SK-N-SH (cell line): ENCODE results near the gene ZNF221. TPM values are rescaled to one million over a fixed set of nuclear protein-coding genes. Genes with fewer than 3 reads are reported as not detected.

Source experiments
- CTCF ChIA-PET: fragments of 300-600, 350-600 bp; formaldehyde crosslinking; extraction: SDS; loops from one replicate; lab custom pipeline; 2021; lab: Yijun Ruan, JAX
- POLR2A ChIA-PET: fragments of 350-600 bp; sonication (Branson Sonifier 250); formaldehyde crosslinking; extraction: SDS; loops from one replicate; lab custom pipeline; 2020; ENCODE audit warnings: antibody characterized with exemption, inconsistent platforms; lab: Yijun Ruan, JAX
- DNase-seq: peaks from one replicate; pipeline ENCODE4 v3.0.0; 2012
- H2AFZ ChIP-seq: fragments of 200-600 bp; sonication (generic); 2 replicates; pipeline ENCODE4 v1.8.1; 2016; ENCODE audit warnings: antibody characterized with exemption, mild to moderate bottlenecking, low read depth
- H3F3A ChIP-seq: fragments of 200-600 bp; sonication (generic); replicated peaks from 2 replicates; pipeline ENCODE3; 2016; ENCODE audit warnings: antibody characterized with exemption, mild to moderate bottlenecking; ENCODE audit not compliant: insufficient read depth
- H3K27ac ChIP-seq, 2 experiments: fragments of 200-500 bp in 1 of 2; fragments of 200-600 bp in 1 of 2; sonication (Bioruptor generic) in 1 of 2; sonication (generic), shearing (Covaris generic) in 1 of 2; 2 replicates each; pipeline versions ENCODE4 v1.5.1 to v1.6.1; 2014 to 2016; ENCODE audit warnings: low read depth in 2 of 2, inconsistent platforms in 1 of 2, low read length in 1 of 2, mild to moderate bottlenecking in 1 of 2, mixed read lengths in 1 of 2
- H3K27me3 ChIP-seq: fragments of 200-600 bp; sonication (generic), shearing (Covaris generic); 2 replicates; pipeline ENCODE4 v1.6.1; 2016; ENCODE audit warnings: mixed run types; ENCODE audit not compliant: insufficient read depth
- H3K36me3 ChIP-seq, 2 experiments: fragments of 200-500 bp in 1 of 2; fragments of 200-600 bp in 1 of 2; sonication (Bioruptor generic) in 1 of 2; sonication (generic) in 1 of 2; replicated peaks in 1 of 2; 2 replicates each; pipeline versions ENCODE3 to v1.5.1; 2014 to 2016; ENCODE audit warnings: low read length in 1 of 2, mild to moderate bottlenecking in 1 of 2; ENCODE audit not compliant: insufficient read depth in 2 of 2, control insufficient read depth in 1 of 2
- H3K4me1 ChIP-seq, 2 experiments: fragments of 200-500 bp in 1 of 2; fragments of 200-600 bp in 1 of 2; sonication (Bioruptor generic) in 1 of 2; sonication (generic), shearing (Covaris generic) in 1 of 2; 2 replicates each; pipeline versions ENCODE4 v1.5.1 to v1.6.1; 2014 to 2016; ENCODE audit warnings: low read depth in 1 of 2, low read length in 1 of 2, mixed run types in 1 of 2; ENCODE audit not compliant: insufficient read depth in 2 of 2, control insufficient read depth in 1 of 2
- H3K4me2 ChIP-seq: fragments of 200-600 bp; sonication (generic), shearing (Covaris generic); 2 replicates; pipeline ENCODE4 v1.6.1; 2017; ENCODE audit warnings: mixed run types
- H3K4me3 ChIP-seq, 2 experiments: fragments of 200-500 bp in 1 of 2; fragments of 200-600 bp in 1 of 2; sonication (Bioruptor generic) in 1 of 2; sonication (generic), shearing (Covaris generic) in 1 of 2; 2 replicates each; pipeline versions ENCODE4 v1.5.1 to v1.8.1; 2014 to 2016; ENCODE audit warnings: low read depth in 2 of 2, inconsistent platforms in 1 of 2, low read length in 1 of 2, mild to moderate bottlenecking in 1 of 2, mixed read lengths in 1 of 2, moderate library complexity in 1 of 2
- H3K79me2 ChIP-seq: fragments of 200-600 bp; sonication (generic); 2 replicates; pipeline ENCODE4 v1.8.1; 2017; ENCODE audit warnings: mild to moderate bottlenecking; ENCODE audit not compliant: insufficient read depth
- H3K9ac ChIP-seq: fragments of 200-600 bp; sonication (generic); 2 replicates; pipeline ENCODE4 v1.6.1; 2017; ENCODE audit warnings: mixed run types
- H3K9me2 ChIP-seq: fragments of 200-600 bp; sonication (generic); 2 replicates; pipeline ENCODE4 v1.6.1; 2017; ENCODE audit warnings: mixed run types
- H3K9me3 ChIP-seq: fragments of 200-600 bp; sonication (generic); 2 replicates; pipeline ENCODE4 v1.6.1; 2017; ENCODE audit warnings: mixed run types, mild to moderate bottlenecking, moderate library complexity
- H4K20me1 ChIP-seq: fragments of 200-600 bp; sonication (generic); 2 replicates; pipeline ENCODE4 v1.6.1; 2017; ENCODE audit warnings: mild to moderate bottlenecking, mixed run types; ENCODE audit not compliant: insufficient read depth
- CHD2 ChIP-seq: fragments of 150-350 bp; IDR thresholded peaks from 2 replicates; pipeline ENCODE4 v1.6.1; 2018; ENCODE audit warnings: low read length; ENCODE audit not compliant: partially characterized antibody
- ELF1 ChIP-seq: IDR thresholded peaks from 2 replicates; pipeline ENCODE4 v1.4.0; 2012
- FOSL2 ChIP-seq: IDR thresholded peaks from 2 replicates; pipeline ENCODE4 v1.4.0; 2012; ENCODE audit warnings: low read depth, mild to moderate bottlenecking, moderate library complexity, borderline replicate concordance
- FOXM1 ChIP-seq: IDR thresholded peaks from 2 replicates; pipeline ENCODE4 v1.4.0; 2012; ENCODE audit warnings: low read depth, mild to moderate bottlenecking
- MEF2A ChIP-seq: IDR thresholded peaks from 2 replicates; pipeline ENCODE4 v1.4.0; 2012; ENCODE audit warnings: low read depth, borderline replicate concordance
- NFIC ChIP-seq: IDR thresholded peaks from 2 replicates; pipeline ENCODE4 v1.4.0; 2012; ENCODE audit warnings: borderline replicate concordance
- NRF1 ChIP-seq: IDR thresholded peaks from 2 replicates; pipeline ENCODE4 v1.6.1; 2012; ENCODE audit warnings: low read depth, mild to moderate bottlenecking, low read length
- RCOR1 ChIP-seq: fragments of 150-350 bp; IDR thresholded peaks from 2 replicates; pipeline ENCODE4 v1.6.1; 2017; ENCODE audit warnings: antibody characterized with exemption, low read length
- RFX5 ChIP-seq: IDR thresholded peaks from 2 replicates; pipeline ENCODE4 v1.6.1; 2012; ENCODE audit warnings: mild to moderate bottlenecking, improper control_type of control experiment, low read length
- RXRA ChIP-seq: IDR thresholded peaks from 2 replicates; pipeline ENCODE4 v1.4.0; 2012; ENCODE audit warnings: low read depth, mild to moderate bottlenecking, borderline replicate concordance
- SIN3A ChIP-seq: IDR thresholded peaks from 2 replicates; pipeline ENCODE4 v1.6.1; 2012; ENCODE audit warnings: low read depth, mild to moderate bottlenecking, low read length, moderate library complexity, borderline replicate concordance
- SMC3 ChIP-seq: IDR thresholded peaks from 2 replicates; pipeline ENCODE4 v1.6.1; 2012; ENCODE audit warnings: low read depth, low read length, improper control_type of control experiment
- TCF12 ChIP-seq: IDR thresholded peaks from 2 replicates; pipeline ENCODE4 v1.4.0; 2012
- TEAD4 ChIP-seq: IDR thresholded peaks from 2 replicates; pipeline ENCODE4 v1.4.0; 2012; ENCODE audit warnings: mild to moderate bottlenecking, borderline replicate concordance; ENCODE audit not compliant: insufficient read depth
- YY1 ChIP-seq: IDR thresholded peaks from 2 replicates; pipeline ENCODE4 v1.4.0; 2012; ENCODE audit warnings: low read depth, mild to moderate bottlenecking
- WGBS: methylation state at CpG from one replicate; pipeline ENCODE4 v1.1.6; 2017; ENCODE audit warnings: low lambda C conversion rate; 5-methylcytosine and 5-hydroxymethylcytosine counted together
- polyA plus RNA-seq, 3 experiments: library from polyadenylated mRNA; depleted of rRNA; stranded (reverse); fragments of >200 nt; gene quantifications; 2 replicates each; pipeline ENCODE4 v1.2.3, GENCODE V29; 2012
- TF ChIP-seq, protein P1 (sequence below): IDR thresholded peaks from 2 replicates; pipeline ENCODE4; 2012
- TF ChIP-seq, protein P2 (sequence below): fragments of 200-600 bp; sonication (generic); IDR thresholded peaks from 2 replicates; pipeline ENCODE4 v1.6.1; 2017; ENCODE audit warnings: antibody characterized with exemption, mild to moderate bottlenecking, moderate library complexity
- TF ChIP-seq, protein P3 (sequence below): fragments of 150-350 bp; IDR thresholded peaks from 2 replicates; pipeline ENCODE4 v1.6.1; 2017; ENCODE audit warnings: antibody characterized with exemption, low read length, low read depth, borderline replicate concordance
- TF ChIP-seq, protein P4 (sequence below): fragments of 150-350 bp; IDR thresholded peaks from 2 replicates; pipeline ENCODE4 v1.6.1; 2016; ENCODE audit warnings: mild to moderate bottlenecking, low read depth, low read length

ZNF221 gene
- polyA plus RNA-seq, 1 of the 3 experiments (the other 2 are of a cell fraction), result 0.64 TPM

DNA sequence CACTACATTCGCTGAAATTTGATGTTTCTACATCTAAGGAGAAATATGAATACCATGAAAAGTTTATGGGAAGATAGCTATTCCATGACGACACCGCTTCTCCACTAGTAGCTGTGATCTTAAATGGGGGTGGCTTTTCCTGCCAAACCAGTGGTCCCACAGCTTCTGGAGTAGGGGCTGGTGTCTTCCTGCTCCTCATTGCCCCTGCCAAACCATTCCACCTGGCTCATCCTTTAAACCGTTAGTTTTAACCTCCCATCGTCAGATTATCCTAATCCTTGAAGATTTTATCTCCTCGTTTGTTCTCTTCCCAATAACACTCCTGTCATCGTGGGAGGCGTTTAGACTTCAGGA is 51.2 kb downstream of the ZNF221 start:
- H3K79me2 ChIP-seq, result peaks cover 32% of the 10 kb centered on the region
- H3K9me2 ChIP-seq, result no peaks in the 10 kb centered on the region
- no peaks in the 10 kb centered on the region for H3F3A ChIP-seq
- TF ChIP-seq, protein P1, sequence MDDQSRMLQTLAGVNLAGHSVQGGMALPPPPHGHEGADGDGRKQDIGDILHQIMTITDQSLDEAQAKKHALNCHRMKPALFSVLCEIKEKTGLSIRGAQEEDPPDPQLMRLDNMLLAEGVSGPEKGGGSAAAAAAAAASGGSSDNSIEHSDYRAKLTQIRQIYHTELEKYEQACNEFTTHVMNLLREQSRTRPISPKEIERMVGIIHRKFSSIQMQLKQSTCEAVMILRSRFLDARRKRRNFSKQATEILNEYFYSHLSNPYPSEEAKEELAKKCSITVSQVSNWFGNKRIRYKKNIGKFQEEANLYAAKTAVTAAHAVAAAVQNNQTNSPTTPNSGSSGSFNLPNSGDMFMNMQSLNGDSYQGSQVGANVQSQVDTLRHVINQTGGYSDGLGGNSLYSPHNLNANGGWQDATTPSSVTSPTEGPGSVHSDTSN, result no peak
- TF ChIP-seq MEF2A, result no peak
- no peak for TF ChIP-seq FOXM1
- TF ChIP-seq, protein P2, sequence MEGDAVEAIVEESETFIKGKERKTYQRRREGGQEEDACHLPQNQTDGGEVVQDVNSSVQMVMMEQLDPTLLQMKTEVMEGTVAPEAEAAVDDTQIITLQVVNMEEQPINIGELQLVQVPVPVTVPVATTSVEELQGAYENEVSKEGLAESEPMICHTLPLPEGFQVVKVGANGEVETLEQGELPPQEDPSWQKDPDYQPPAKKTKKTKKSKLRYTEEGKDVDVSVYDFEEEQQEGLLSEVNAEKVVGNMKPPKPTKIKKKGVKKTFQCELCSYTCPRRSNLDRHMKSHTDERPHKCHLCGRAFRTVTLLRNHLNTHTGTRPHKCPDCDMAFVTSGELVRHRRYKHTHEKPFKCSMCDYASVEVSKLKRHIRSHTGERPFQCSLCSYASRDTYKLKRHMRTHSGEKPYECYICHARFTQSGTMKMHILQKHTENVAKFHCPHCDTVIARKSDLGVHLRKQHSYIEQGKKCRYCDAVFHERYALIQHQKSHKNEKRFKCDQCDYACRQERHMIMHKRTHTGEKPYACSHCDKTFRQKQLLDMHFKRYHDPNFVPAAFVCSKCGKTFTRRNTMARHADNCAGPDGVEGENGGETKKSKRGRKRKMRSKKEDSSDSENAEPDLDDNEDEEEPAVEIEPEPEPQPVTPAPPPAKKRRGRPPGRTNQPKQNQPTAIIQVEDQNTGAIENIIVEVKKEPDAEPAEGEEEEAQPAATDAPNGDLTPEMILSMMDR, result no peak
- no peak for TF ChIP-seq SIN3A
- TF ChIP-seq SMC3, result no peak
- TF ChIP-seq RCOR1, result no peak
- no peaks in the 10 kb centered on the region for H3K9me3 ChIP-seq
- H3K9ac ChIP-seq, result peak overlapping the region; percentile 64; the same call in 1 of the 2 replicates
- no peaks in the 10 kb centered on the region for H4K20me1 ChIP-seq
- H3K4me3 ChIP-seq, result peak overlapping the region; percentile 81 to 97
- no peak for DNase-seq
- ChIA-PET CTCF (interaction anchor here (1.1 kb wide), 1 partner anchor 111 kb away, joined by 3 read pairs; the partner anchor contains the start of gene ZNF225), POLR2A (no interaction called here)
- peaks cover 8 to 17% of the 10 kb centered on the region in 2 experiments for H3K36me3 ChIP-seq
- no peaks in the 10 kb centered on the region for H3K27me3 ChIP-seq
- 19% methylated on average over 8 of the region's 8 CpGs for WGBS
- peak overlapping the region; percentile 44 to 77; a peak in 2 of 4 replicates for H3K27ac ChIP-seq
- H3K4me1 ChIP-seq, result peaks cover 0 to 11% of the 10 kb centered on the region in 2 experiments; a peak in 2 of 4 replicates
- H3K4me2 ChIP-seq, result peak overlapping the region; percentile 77
- H2AFZ ChIP-seq, result peak overlapping the region; percentile 93

DNA sequence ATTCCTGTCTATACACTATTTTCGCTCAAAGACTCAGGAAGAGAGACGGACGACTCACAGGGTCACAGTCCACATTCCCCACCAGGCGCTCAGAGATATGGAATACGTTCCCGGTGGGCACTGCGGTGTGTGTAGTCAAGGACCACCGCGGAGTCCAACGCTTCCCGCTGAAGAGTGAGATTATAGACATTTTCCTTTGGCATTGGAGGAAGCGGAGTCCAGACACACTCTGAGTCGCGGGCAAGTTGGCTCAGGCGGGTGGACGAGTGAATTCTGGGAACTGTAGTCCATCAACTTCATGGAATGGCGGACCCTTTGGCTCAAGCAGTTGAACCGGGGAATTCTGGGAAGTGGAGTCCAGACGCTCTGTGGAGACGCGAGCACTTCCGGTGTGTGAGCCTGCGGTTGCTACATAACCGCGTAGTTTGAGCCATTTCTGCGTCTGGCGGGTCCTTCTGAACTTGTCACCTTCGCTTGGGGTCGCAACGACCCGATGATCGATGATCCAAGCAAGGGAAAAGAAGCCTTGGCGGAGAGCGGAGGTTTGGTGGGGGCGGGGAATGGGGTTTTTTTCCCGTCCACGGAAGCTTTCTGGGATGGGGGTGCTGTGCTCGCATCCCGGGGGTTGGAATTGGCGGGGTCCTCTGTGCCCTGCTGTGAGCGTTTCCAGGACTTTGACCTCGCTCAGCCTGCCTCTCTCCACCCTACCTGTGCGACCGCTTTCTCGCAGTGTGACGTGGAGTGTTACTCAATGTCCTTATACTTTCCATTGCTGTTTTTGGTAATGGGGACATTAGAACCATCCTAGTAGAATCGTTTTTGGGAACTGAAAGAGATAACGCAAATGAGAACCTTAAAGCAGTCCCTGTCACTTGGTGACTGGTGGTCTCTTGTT is 51.8 kb downstream of the ZNF221 start, which contains the start of gene ZNF230:
ZNF230 (plus strand) TSS at position 392 of the 895 bp plus-strand sequence. CDS start 4,122 bp downstream, outside the sequence.
- WGBS, result under 1% methylated on average over 42 of the region's 48 CpGs
- Histone ChIP-seq H4K20me1 (no peaks in the 10 kb centered on the region), H3K9me3 (no peaks in the 10 kb centered on the region), H3K27ac (peak within 1 kb of the TSS; percentile 44 to 77; a peak in 3 of 4 replicates), H3K36me3 (peaks cover 8 to 17% of the 10 kb centered on the region in 2 experiments), H3K27me3 (no peaks in the 10 kb centered on the region), H3K9me2 (no peaks in the 10 kb centered on the region), H3K79me2 (peaks cover 32% of the 10 kb centered on the region), H2AFZ (peak within 1 kb of the TSS; percentile 93), H3K4me2 (peak within 1 kb of the TSS; percentile 77), H3K4me3 (peak within 1 kb of the TSS; percentile 81 to 97), H3K9ac (peak within 1 kb of the TSS; percentile 64), H3K4me1 (peaks cover 0 to 11% of the 10 kb centered on the region in 2 experiments; a peak in 2 of 4 replicates), H3F3A (no peaks in the 10 kb centered on the region)
- CTCF ChIA-PET, result interaction anchor here (0.8 to 1.2 kb wide), 4 partner anchors 49 to 258 kb away, joined by 3 to 4 read pairs (median 3); partner anchors contain the start of genes ZNF223 and ZNF225
- POLR2A ChIA-PET, result no interaction called here
- DNase-seq, result peak; percentile 81
- TF ChIP-seq, protein P3, sequence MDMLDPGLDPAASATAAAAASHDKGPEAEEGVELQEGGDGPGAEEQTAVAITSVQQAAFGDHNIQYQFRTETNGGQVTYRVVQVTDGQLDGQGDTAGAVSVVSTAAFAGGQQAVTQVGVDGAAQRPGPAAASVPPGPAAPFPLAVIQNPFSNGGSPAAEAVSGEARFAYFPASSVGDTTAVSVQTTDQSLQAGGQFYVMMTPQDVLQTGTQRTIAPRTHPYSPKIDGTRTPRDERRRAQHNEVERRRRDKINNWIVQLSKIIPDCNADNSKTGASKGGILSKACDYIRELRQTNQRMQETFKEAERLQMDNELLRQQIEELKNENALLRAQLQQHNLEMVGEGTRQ, result no peak
- TF ChIP-seq, protein P4, sequence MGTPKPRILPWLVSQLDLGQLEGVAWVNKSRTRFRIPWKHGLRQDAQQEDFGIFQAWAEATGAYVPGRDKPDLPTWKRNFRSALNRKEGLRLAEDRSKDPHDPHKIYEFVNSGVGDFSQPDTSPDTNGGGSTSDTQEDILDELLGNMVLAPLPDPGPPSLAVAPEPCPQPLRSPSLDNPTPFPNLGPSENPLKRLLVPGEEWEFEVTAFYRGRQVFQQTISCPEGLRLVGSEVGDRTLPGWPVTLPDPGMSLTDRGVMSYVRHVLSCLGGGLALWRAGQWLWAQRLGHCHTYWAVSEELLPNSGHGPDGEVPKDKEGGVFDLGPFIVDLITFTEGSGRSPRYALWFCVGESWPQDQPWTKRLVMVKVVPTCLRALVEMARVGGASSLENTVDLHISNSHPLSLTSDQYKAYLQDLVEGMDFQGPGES, result no peak
- TF ChIP-seq, protein P1, result no peak
- no peak for TF ChIP-seq SMC3
- no peak for TF ChIP-seq FOSL2
- peak; percentile 43; the same call in 1 of the 2 replicates for TF ChIP-seq SIN3A
- no peak for TF ChIP-seq NRF1
- peak; percentile 94 for TF ChIP-seq CHD2
- no peak for TF ChIP-seq TEAD4
- 0 out of 2 replicates have a peak, but pooled peaks have one; percentile 18 for TF ChIP-seq RFX5
- no peak for TF ChIP-seq TCF12
- TF ChIP-seq RXRA, result no peak
- peak; percentile 81 for TF ChIP-seq NFIC
- TF ChIP-seq ELF1, result peak; percentile 92
- peak; percentile 94 for TF ChIP-seq YY1
